H9 (cell line): Measurements from ENCODE around the gene RSPRY1. TPM values are rescaled to one million over a fixed set of nuclear protein-coding genes. Genes with fewer than 3 reads are reported as not detected.

Source experiments
- DNase-seq: peaks from one replicate; pipeline ENCODE4 v3.0.0-alpha.2; 2017
- H2AFZ ChIP-seq: one replicate; pipeline ENCODE4 v1.6.1; 2013; ENCODE audit warnings: mild to moderate bottlenecking, low read length, control low read depth, moderate library complexity
- H2AK5ac ChIP-seq: 2 replicates; pipeline ENCODE4 v1.6.1; 2013; ENCODE audit warnings: low read length, control low read depth, mixed read lengths; ENCODE audit not compliant: insufficient read length
- H2BK120ac ChIP-seq: one replicate; pipeline ENCODE4 v1.6.1; 2013; ENCODE audit warnings: low read depth, mild to moderate bottlenecking, low read length, control low read depth, inconsistent platforms; ENCODE audit not compliant: poor library complexity, severe bottlenecking
- H2BK12ac ChIP-seq: 2 replicates; pipeline ENCODE4 v1.6.1; 2013; ENCODE audit warnings: low read length, control low read depth, mixed read lengths, low read depth; ENCODE audit not compliant: insufficient read length
- H2BK15ac ChIP-seq: 2 replicates; pipeline ENCODE4 v1.6.1; 2013; ENCODE audit warnings: low read depth, low read length, control low read depth
- H2BK20ac ChIP-seq: one replicate; pipeline ENCODE4 v1.6.1; 2013; ENCODE audit warnings: low read depth, mild to moderate bottlenecking, low read length, control low read depth, inconsistent platforms; ENCODE audit not compliant: poor library complexity, severe bottlenecking
- H2BK5ac ChIP-seq: 2 replicates; pipeline ENCODE4 v1.6.1; 2013; ENCODE audit warnings: low read length, control low read depth, mixed read lengths; ENCODE audit not compliant: insufficient read length
- H3K14ac ChIP-seq: 2 replicates; pipeline ENCODE4 v1.6.1; 2013; ENCODE audit warnings: low read length, control low read depth; ENCODE audit not compliant: insufficient read depth
- H3K18ac ChIP-seq: 2 replicates; pipeline ENCODE4 v1.6.1; 2013; ENCODE audit warnings: low read depth, mild to moderate bottlenecking, mixed read lengths, low read length, control low read depth; ENCODE audit not compliant: insufficient read length
- H3K23ac ChIP-seq: 2 replicates; pipeline ENCODE4 v1.6.1; 2013; ENCODE audit warnings: low read length, control low read depth, mixed read lengths, low read depth; ENCODE audit not compliant: insufficient read length
- H3K23me2 ChIP-seq: 2 replicates; pipeline ENCODE4 v1.6.1; 2013; ENCODE audit warnings: low read depth, mild to moderate bottlenecking, mixed read lengths, low read length, control low read depth; ENCODE audit not compliant: insufficient read length, poor library complexity, severe bottlenecking
- H3K27ac ChIP-seq: 2 replicates; pipeline ENCODE4 v1.5.1; 2013; ENCODE audit warnings: low read length, control low read depth, mixed read lengths, low read depth; ENCODE audit not compliant: insufficient read length
- H3K27me3 ChIP-seq: 2 replicates; pipeline ENCODE4 v1.6.1; 2013; ENCODE audit warnings: low read length, control low read depth, inconsistent platforms; ENCODE audit not compliant: insufficient read depth
- H3K4ac ChIP-seq: 2 replicates; pipeline ENCODE4 v1.6.1; 2013; ENCODE audit warnings: low read depth, mild to moderate bottlenecking, control low read depth, inconsistent platforms, low read length, moderate library complexity
- H3K4me1 ChIP-seq: 2 replicates; pipeline ENCODE4 v1.6.1; 2013; ENCODE audit warnings: low read length, control low read depth, inconsistent platforms; ENCODE audit not compliant: insufficient read depth
- H3K4me2 ChIP-seq: 2 replicates; pipeline ENCODE4 v1.6.1; 2013; ENCODE audit warnings: low read length, control low read depth, mixed read lengths; ENCODE audit not compliant: insufficient read length, insufficient read depth
- H3K56ac ChIP-seq: 2 replicates; pipeline ENCODE4 v1.6.1; 2013; ENCODE audit warnings: low read depth, mild to moderate bottlenecking, mixed read lengths, low read length, control low read depth; ENCODE audit not compliant: insufficient read length
- H3K79me1 ChIP-seq: 2 replicates; pipeline ENCODE4 v1.6.1; 2013; ENCODE audit warnings: low read depth, mild to moderate bottlenecking, moderate library complexity, low read length, control low read depth, inconsistent platforms; ENCODE audit not compliant: insufficient read depth, poor library complexity, severe bottlenecking
- H3K79me2 ChIP-seq: 2 replicates; pipeline ENCODE4 v1.6.1; 2013; ENCODE audit warnings: low read length, control low read depth, inconsistent platforms; ENCODE audit not compliant: insufficient read depth
- H3K9ac ChIP-seq: 2 replicates; pipeline ENCODE4 v1.6.1; 2013; ENCODE audit warnings: low read length, control low read depth, mixed read lengths; ENCODE audit not compliant: insufficient read length; ENCODE audit errors: extremely low read depth
- H3K9me3 ChIP-seq: one replicate; pipeline ENCODE4 v1.6.1; 2013; ENCODE audit warnings: low read depth, low read length, inconsistent platforms; ENCODE audit not compliant: control insufficient read depth
- H3T11ph ChIP-seq: one replicate; pipeline ENCODE4 v1.6.1; 2013; ENCODE audit warnings: mild to moderate bottlenecking, low read length, control low read depth, inconsistent platforms
- H4K20me1 ChIP-seq: one replicate; pipeline ENCODE4 v1.6.1; 2013; ENCODE audit not compliant: control insufficient read depth, insufficient read length, insufficient read depth
- H4K5ac ChIP-seq: 2 replicates; pipeline ENCODE4 v1.6.1; 2013; ENCODE audit warnings: low read depth, mild to moderate bottlenecking, mixed read lengths, low read length, control low read depth; ENCODE audit not compliant: insufficient read length
- H4K8ac ChIP-seq: replicated peaks from 2 replicates; pipeline ENCODE4 v1.6.1; 2013; ENCODE audit warnings: low read length, control low read depth, mixed read lengths, low read depth; ENCODE audit not compliant: insufficient read length
- H4K91ac ChIP-seq: 2 replicates; pipeline ENCODE4 v1.6.1; 2013; ENCODE audit warnings: low read depth, mild to moderate bottlenecking, moderate library complexity, mixed read lengths, low read length, control low read depth; ENCODE audit not compliant: insufficient read length
- H3K27ac Mint-ChIP-seq, 3 experiments: 2 replicates in 2 of 3; 3 replicates in 1 of 3; pipeline ENCODE4 v1.8.0; 2020 to 2021; ENCODE audit warnings: mixed read lengths in 3 of 3, mild to moderate bottlenecking in 1 of 3, moderate library complexity in 1 of 3
- H3K27me3 Mint-ChIP-seq: 2 replicates; pipeline ENCODE4 v1.8.0; 2021; ENCODE audit warnings: low read depth, mild to moderate bottlenecking, moderate library complexity, mixed read lengths
- H3K36me3 Mint-ChIP-seq, 3 experiments: 2 replicates in 2 of 3; 3 replicates in 1 of 3; pipeline ENCODE4 v1.8.0; 2020 to 2021; ENCODE audit warnings: low read depth in 3 of 3, mixed read lengths in 3 of 3; ENCODE audit not compliant: insufficient read depth in 1 of 3
- H3K4me1 Mint-ChIP-seq, 2 experiments: 2 replicates each; pipeline ENCODE4 v1.8.0; 2020; ENCODE audit warnings: mixed read lengths in 2 of 2
- H3K4me3 Mint-ChIP-seq, 2 experiments: 2 replicates in 1 of 2; 3 replicates in 1 of 2; pipeline ENCODE4 v1.8.0; 2020 to 2021; ENCODE audit warnings: mild to moderate bottlenecking in 2 of 2, mixed read lengths in 2 of 2, moderate library complexity in 1 of 2
- H3K9me3 Mint-ChIP-seq, 2 experiments: 2 replicates in 1 of 2; 3 replicates in 1 of 2; pipeline ENCODE4 v1.8.0; 2020; ENCODE audit warnings: mild to moderate bottlenecking in 2 of 2, mixed read lengths in 2 of 2, moderate library complexity in 1 of 2
- WGBS: extraction: QIAGEN DNeasy Blood & Tissue Kit; methylation state at CpG from one replicate; pipeline ENCODE4 v1.1.7; 2013; ENCODE audit warnings: missing lambda C conversion rate, low lambda C conversion rate, mixed read lengths; ENCODE audit not compliant: insufficient read length; ENCODE audit errors: extremely low coverage; 5-methylcytosine and 5-hydroxymethylcytosine counted together
- total RNA-seq: library from RNA; stranded (reverse); gene quantifications from 2 replicates; pipeline ENCODE4 v1.2.1, GENCODE V29; 2021
- TF ChIP-seq, protein P1 (sequence below): fragments of 200-600 bp; sonication (generic); conservative IDR thresholded peaks from 3 replicates; pipeline ENCODE4 v1.8.0; 2021; ENCODE audit warnings: antibody characterized with exemption, mild to moderate bottlenecking

RSPRY1 gene
- total RNA-seq, 1 experiment from 2014 or later, result 36.1 TPM

DNA sequence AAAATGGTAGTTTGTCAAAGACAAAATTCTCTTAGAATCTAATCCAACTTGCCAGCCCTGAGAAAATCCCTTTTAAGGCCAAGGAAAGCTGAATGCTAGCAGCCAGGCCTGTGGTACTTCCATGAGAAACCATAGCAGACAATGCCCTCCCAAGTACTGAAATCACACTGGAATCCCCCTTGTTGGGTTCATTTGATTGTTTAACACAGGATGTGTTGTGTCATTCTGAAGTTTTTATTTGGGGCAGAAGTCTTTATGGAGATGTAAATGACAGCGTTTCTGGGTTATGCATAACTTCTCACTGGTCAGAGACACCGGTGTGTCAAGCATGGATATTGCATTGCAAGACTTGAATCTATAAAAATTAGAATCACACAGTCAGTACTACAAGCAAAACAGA is 53.0 kb downstream of the RSPRY1 start:
- H4K20me1 ChIP-seq, result no peaks in the 10 kb centered on the region
- H4K8ac ChIP-seq, result no peak overlapping the region
- H3K27ac ChIP-seq, result no peak overlapping the region
- H3K4ac ChIP-seq, result no peak overlapping the region
- DNase-seq, result no peak
- H3K79me2 ChIP-seq, result no peaks in the 10 kb centered on the region
- H4K5ac ChIP-seq, result no peak overlapping the region
- TF ChIP-seq, protein P1, sequence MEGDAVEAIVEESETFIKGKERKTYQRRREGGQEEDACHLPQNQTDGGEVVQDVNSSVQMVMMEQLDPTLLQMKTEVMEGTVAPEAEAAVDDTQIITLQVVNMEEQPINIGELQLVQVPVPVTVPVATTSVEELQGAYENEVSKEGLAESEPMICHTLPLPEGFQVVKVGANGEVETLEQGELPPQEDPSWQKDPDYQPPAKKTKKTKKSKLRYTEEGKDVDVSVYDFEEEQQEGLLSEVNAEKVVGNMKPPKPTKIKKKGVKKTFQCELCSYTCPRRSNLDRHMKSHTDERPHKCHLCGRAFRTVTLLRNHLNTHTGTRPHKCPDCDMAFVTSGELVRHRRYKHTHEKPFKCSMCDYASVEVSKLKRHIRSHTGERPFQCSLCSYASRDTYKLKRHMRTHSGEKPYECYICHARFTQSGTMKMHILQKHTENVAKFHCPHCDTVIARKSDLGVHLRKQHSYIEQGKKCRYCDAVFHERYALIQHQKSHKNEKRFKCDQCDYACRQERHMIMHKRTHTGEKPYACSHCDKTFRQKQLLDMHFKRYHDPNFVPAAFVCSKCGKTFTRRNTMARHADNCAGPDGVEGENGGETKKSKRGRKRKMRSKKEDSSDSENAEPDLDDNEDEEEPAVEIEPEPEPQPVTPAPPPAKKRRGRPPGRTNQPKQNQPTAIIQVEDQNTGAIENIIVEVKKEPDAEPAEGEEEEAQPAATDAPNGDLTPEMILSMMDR, result no peak
- H3K36me3 Mint-ChIP-seq, result peaks cover 13 to 34% (median 24%) of the 10 kb centered on the region in 3 experiments; a peak in 6 of 7 replicates
- H3K14ac ChIP-seq, result no peak overlapping the region
- no peaks in the 10 kb centered on the region for H3K9me3 ChIP-seq
- WGBS, result no CpG with 5 or more reads among the region's 2 CpGs
- H2BK5ac ChIP-seq, result no peak overlapping the region
- H3K4me2 ChIP-seq, result no peak overlapping the region
- H2AFZ ChIP-seq, result no peak overlapping the region
- no peak overlapping the region for H2BK120ac ChIP-seq
- H3K79me1 ChIP-seq, result no peaks in the 10 kb centered on the region
- H3K27ac Mint-ChIP-seq, result no peak overlapping the region
- H3K23ac ChIP-seq, result no peak overlapping the region
- no peak overlapping the region for H4K91ac ChIP-seq
- no peaks in the 10 kb centered on the region for H3K9me3 Mint-ChIP-seq
- no peak overlapping the region for H3K9ac ChIP-seq
- no peak overlapping the region for H2BK15ac ChIP-seq
- H3K4me3 Mint-ChIP-seq, result no peak overlapping the region
- no peaks in the 10 kb centered on the region for H3K27me3 ChIP-seq
- no peak overlapping the region for H2BK20ac ChIP-seq
- H3K18ac ChIP-seq, result no peak overlapping the region
- H3K4me1 ChIP-seq, result no peaks in the 10 kb centered on the region
- no peaks in the 10 kb centered on the region for H3K27me3 Mint-ChIP-seq
- no peak overlapping the region for H3T11ph ChIP-seq
- 0 out of 4 replicates have a peak, but pooled peaks cover 0 to 2% of the 10 kb centered on the region in 2 experiments for H3K4me1 Mint-ChIP-seq
- H3K23me2 ChIP-seq, result no peaks in the 10 kb centered on the region
- H2AK5ac ChIP-seq, result no peak overlapping the region
- no peak overlapping the region for H3K56ac ChIP-seq
- H2BK12ac ChIP-seq, result no peak overlapping the region
